Thyroid gland (tissue), 4 donors: Measurements from ENCODE around the gene FURIN.

Experiments
- POLR2A ChIP-seq, 2 donors: fragments of 450-650 bp; IDR thresholded peaks; one replicate each; pipeline ENCODE4 v1.6.1; 2017; ENCODE audit warnings: antibody characterized with exemption in 2 of 2, mild to moderate bottlenecking in 2 of 2, moderate library complexity in 1 of 2
- TF ChIP-seq, protein P1 (sequence below), 6 experiments: fragments of 200-600 bp in 3 of 6; fragments of 450-650 bp in 3 of 6; sonication (generic) in 3 of 6; IDR thresholded peaks; one replicate each; pipeline ENCODE4 v1.5.1; 2016 to 2019; ENCODE audit warnings: antibody characterized with exemption in 6 of 6, mild to moderate bottlenecking in 2 of 6, inconsistent platforms in 1 of 6, moderate library complexity in 1 of 6

DNA sequence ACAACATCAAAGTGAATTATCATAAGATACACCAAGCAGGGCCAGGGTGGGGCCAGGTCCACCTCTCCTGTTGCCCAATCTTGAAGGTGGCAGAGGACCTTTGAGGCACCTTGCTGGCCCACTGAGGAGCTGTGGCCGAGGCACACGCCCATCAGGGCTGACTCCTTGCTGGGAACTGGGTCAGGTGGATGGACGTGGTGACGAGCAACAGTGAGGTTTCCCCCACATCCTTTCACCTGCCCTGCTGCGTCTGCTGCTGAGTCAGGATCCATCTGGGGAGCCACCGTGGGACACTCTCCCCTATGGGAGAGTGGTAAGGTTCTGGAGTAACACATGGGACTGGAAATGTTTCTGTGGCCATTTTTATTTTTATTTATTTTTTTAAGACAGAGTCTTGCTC is 17.3 kb upstream of the FURIN start:
- TF ChIP-seq, protein P1, sequence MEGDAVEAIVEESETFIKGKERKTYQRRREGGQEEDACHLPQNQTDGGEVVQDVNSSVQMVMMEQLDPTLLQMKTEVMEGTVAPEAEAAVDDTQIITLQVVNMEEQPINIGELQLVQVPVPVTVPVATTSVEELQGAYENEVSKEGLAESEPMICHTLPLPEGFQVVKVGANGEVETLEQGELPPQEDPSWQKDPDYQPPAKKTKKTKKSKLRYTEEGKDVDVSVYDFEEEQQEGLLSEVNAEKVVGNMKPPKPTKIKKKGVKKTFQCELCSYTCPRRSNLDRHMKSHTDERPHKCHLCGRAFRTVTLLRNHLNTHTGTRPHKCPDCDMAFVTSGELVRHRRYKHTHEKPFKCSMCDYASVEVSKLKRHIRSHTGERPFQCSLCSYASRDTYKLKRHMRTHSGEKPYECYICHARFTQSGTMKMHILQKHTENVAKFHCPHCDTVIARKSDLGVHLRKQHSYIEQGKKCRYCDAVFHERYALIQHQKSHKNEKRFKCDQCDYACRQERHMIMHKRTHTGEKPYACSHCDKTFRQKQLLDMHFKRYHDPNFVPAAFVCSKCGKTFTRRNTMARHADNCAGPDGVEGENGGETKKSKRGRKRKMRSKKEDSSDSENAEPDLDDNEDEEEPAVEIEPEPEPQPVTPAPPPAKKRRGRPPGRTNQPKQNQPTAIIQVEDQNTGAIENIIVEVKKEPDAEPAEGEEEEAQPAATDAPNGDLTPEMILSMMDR (IDR thresholded peaks at IDR 0.05), result no peak
- TF ChIP-seq POLR2A (IDR thresholded peaks at IDR 0.05), result no peak
